Loucy (cell line): ENCODE measurements around the gene ADGRL4.

Experiments used
- H2AFZ ChIP-seq: fragments of 200-600 bp; sonication (generic); 2 replicates; pipeline ENCODE4 v1.6.0; 2016; ENCODE audit warnings: antibody characterized with exemption, mild to moderate bottlenecking, low read length, moderate library complexity
- H3F3A ChIP-seq: fragments of 200-600 bp; 2 replicates; pipeline ENCODE4 v1.6.0; 2016; ENCODE audit warnings: antibody characterized with exemption, low read depth, mild to moderate bottlenecking
- H3K27me3 ChIP-seq: fragments of 200-600 bp; sonication (generic); 2 replicates; pipeline ENCODE4 v1.6.1; 2014; ENCODE audit warnings: low read length, mild to moderate bottlenecking; ENCODE audit not compliant: insufficient read depth, poor library complexity, severe bottlenecking
- H3K36me3 ChIP-seq: fragments of 200-600 bp; sonication (generic); 2 replicates; pipeline ENCODE4 v1.6.1; 2016; ENCODE audit warnings: low read length; ENCODE audit not compliant: insufficient read depth
- H3K4me1 ChIP-seq: fragments of 200-600 bp; sonication (generic); 2 replicates; pipeline ENCODE4 v1.5.1; 2014; ENCODE audit warnings: low read length, mild to moderate bottlenecking; ENCODE audit not compliant: insufficient read depth, poor library complexity, severe bottlenecking
- H3K4me2 ChIP-seq: fragments of 200-600 bp; sonication (generic); 2 replicates; pipeline ENCODE4 v1.6.0; 2014; ENCODE audit warnings: antibody characterized with exemption, low read length, low read depth, mild to moderate bottlenecking; ENCODE audit not compliant: poor library complexity, severe bottlenecking
- H3K4me3 ChIP-seq: fragments of 200-600 bp; sonication (generic); 2 replicates; pipeline ENCODE4 v1.5.1; 2014; ENCODE audit warnings: low read length, mild to moderate bottlenecking, mixed read lengths; ENCODE audit not compliant: poor library complexity, severe bottlenecking
- H3K79me2 ChIP-seq: fragments of 200-600 bp; sonication (generic); 2 replicates; pipeline ENCODE4 v1.6.1; 2014; ENCODE audit warnings: low read length; ENCODE audit not compliant: insufficient read depth
- H3K9ac ChIP-seq: fragments of 200-600 bp; sonication (generic); 2 replicates; pipeline ENCODE4 v1.6.0; 2014; ENCODE audit warnings: mild to moderate bottlenecking, low read depth, low read length, moderate library complexity; ENCODE audit not compliant: poor library complexity, severe bottlenecking
- H3K9me2 ChIP-seq: fragments of 200-600 bp; sonication (generic); replicated peaks from 2 replicates; pipeline ENCODE4 v1.6.1; 2016; ENCODE audit warnings: low read depth, low read length, mixed read lengths
- H3K9me3 ChIP-seq: fragments of 200-600 bp; sonication (generic); 2 replicates; pipeline ENCODE4 v1.6.1; 2014; ENCODE audit warnings: mild to moderate bottlenecking, antibody characterized with exemption, low read length, low read depth; ENCODE audit not compliant: insufficient read depth
- H4K20me1 ChIP-seq: fragments of 200-600 bp; sonication (generic); 2 replicates; pipeline ENCODE4 v1.6.0; 2014; ENCODE audit warnings: antibody characterized with exemption, low read length, mild to moderate bottlenecking; ENCODE audit not compliant: insufficient read depth, poor library complexity, severe bottlenecking
- EZH2phosphoT487 ChIP-seq: fragments of 200-600 bp; IDR thresholded peaks from 2 replicates; pipeline ENCODE4 v1.6.1; 2018; ENCODE audit warnings: antibody characterized with exemption, mild to moderate bottlenecking, moderate library complexity, borderline replicate concordance
- TF ChIP-seq, protein P1 (sequence below): fragments of 200-600 bp; sonication (generic); conservative IDR thresholded peaks from 2 replicates; pipeline ENCODE4 v1.5.1; 2014; ENCODE audit warnings: mild to moderate bottlenecking, antibody characterized with exemption, low read length

ADGRL4 gene

DNA sequence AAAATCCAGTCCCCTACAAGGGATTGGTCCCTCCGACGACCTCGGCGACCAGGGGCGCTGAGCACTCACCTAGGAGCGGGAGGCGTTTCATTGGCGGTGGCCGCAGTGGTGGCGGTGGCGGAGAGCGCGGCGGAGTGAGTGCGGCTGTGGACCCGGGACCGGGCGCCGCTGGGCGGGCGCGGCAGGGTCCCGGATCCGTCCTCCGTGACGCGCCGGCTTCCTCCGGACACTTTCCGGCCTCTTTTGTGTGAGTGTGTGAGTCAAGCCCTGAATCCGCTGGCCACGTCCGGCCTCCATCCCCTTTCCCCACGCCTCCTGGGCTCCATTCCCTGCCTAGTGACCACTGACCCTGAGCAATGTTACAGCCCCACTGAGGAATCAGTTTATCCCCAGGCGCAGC is at the start of gene ADGRL4:
TSS of gene ADGRL4 (minus strand) at position 167 of the 400 bp plus-strand sequence. CDS start at position 91, 76 bp downstream.
- Histone ChIP-seq H2AFZ (no peak within 1 kb of the TSS), H3K4me1 (no peaks in the 10 kb centered on the region), H3K9me3 (no peaks in the 10 kb centered on the region), H4K20me1 (no peaks in the 10 kb centered on the region), H3K36me3 (no peaks in the 10 kb centered on the region), H3K9me2 (no peaks in the 10 kb centered on the region), H3K4me3 (no peak within 1 kb of the TSS), H3K4me2 (no peak within 1 kb of the TSS), H3K79me2 (no peaks in the 10 kb centered on the region), H3K9ac (no peak within 1 kb of the TSS), H3F3A (no peaks in the 10 kb centered on the region), H3K27me3 (no peaks in the 10 kb centered on the region)
- TF ChIP-seq, protein P1, sequence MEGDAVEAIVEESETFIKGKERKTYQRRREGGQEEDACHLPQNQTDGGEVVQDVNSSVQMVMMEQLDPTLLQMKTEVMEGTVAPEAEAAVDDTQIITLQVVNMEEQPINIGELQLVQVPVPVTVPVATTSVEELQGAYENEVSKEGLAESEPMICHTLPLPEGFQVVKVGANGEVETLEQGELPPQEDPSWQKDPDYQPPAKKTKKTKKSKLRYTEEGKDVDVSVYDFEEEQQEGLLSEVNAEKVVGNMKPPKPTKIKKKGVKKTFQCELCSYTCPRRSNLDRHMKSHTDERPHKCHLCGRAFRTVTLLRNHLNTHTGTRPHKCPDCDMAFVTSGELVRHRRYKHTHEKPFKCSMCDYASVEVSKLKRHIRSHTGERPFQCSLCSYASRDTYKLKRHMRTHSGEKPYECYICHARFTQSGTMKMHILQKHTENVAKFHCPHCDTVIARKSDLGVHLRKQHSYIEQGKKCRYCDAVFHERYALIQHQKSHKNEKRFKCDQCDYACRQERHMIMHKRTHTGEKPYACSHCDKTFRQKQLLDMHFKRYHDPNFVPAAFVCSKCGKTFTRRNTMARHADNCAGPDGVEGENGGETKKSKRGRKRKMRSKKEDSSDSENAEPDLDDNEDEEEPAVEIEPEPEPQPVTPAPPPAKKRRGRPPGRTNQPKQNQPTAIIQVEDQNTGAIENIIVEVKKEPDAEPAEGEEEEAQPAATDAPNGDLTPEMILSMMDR: no peak
- no peak for TF ChIP-seq EZH2phosphoT487

DNA sequence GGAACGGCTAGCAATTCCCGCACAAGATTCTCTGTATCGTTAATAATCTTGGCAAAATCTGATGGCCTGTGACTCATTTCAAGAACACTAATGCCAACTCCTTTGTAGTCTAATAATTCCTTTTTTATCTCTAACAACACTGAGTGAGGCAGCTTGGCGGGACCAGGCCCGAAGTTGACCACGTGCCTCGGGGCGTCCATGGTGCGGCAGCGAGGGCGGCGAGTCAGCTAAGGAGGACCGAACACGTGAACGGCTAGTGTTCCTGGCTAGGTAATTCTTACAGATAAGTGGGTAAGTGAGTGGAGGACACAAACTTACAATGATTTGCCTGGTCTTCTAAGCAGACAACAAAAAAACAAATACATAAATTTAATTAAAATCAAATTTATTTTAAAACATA is 49.3 kb upstream of the ADGRL4 start:
- Histone ChIP-seq H3K27me3 (no peaks in the 10 kb centered on the region), H3K4me2 (no peak overlapping the region), H3K9ac (no peak overlapping the region), H3K4me3 (no peak overlapping the region), H4K20me1 (no peaks in the 10 kb centered on the region), H3K4me1 (no peaks in the 10 kb centered on the region), H3K9me3 (peaks cover 3% of the 10 kb centered on the region; the same call in 1 of the 2 replicates), H3F3A (no peaks in the 10 kb centered on the region), H3K36me3 (no peaks in the 10 kb centered on the region), H3K79me2 (no peaks in the 10 kb centered on the region), H3K9me2 (no peaks in the 10 kb centered on the region), H2AFZ (no peak overlapping the region)
- TF ChIP-seq EZH2phosphoT487: no peak
- TF ChIP-seq, protein P1: no peak

DNA sequence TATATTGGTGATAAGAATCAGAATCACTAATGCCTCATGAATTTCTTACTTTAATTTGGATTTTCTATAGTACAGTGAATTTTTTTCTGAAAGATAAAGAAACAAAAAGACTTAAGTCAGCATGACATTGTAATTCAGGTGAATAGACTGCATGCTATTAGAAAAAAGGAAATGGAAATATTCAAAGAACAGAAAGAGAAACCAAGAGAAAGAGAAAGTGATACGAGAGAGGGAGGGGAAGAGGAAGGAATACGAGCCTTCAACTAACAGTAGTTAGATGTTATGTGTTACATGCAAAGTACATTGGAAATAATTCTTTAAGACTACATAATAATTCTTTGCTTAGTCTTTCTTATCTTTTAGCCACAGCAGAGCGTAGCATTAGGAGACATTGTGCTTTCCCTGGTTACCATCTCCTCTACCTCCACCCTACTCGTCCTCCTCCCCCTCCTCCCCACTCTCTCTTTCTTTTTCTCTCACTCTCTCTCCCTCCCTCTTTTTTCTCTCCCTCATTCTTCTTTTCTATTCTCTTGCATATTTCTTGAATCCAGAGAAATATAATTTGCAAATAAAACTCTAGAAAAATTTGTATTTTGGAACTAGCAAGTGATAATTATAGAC is 46.4 kb upstream of the ADGRL4 start:
- no peaks in the 10 kb centered on the region for H3K4me1 ChIP-seq
- no peak overlapping the region for H3K4me2 ChIP-seq
- peak overlapping the region; percentile 14 for H3K4me3 ChIP-seq
- no peaks in the 10 kb centered on the region for H3K9me2 ChIP-seq
- peaks cover 3% of the 10 kb centered on the region; the same call in 1 of the 2 replicates for H3K9me3 ChIP-seq
- no peaks in the 10 kb centered on the region for H3K79me2 ChIP-seq
- no peak overlapping the region for H2AFZ ChIP-seq
- no peak for TF ChIP-seq EZH2phosphoT487
- TF ChIP-seq, protein P1: no peak
- no peaks in the 10 kb centered on the region for H3K36me3 ChIP-seq
- no peaks in the 10 kb centered on the region for H3F3A ChIP-seq
- no peaks in the 10 kb centered on the region for H4K20me1 ChIP-seq
- no peaks in the 10 kb centered on the region for H3K27me3 ChIP-seq
- no peak overlapping the region for H3K9ac ChIP-seq
